Inflammatory macrophage treated with lipopolysaccharide for 1 hour (primary cell): ENCODE measurements around the gene EPM2A.
A peak's percentile ranks its signal among the peaks of the same experiment; 100 is the strongest.
"Not testable (repeated sequence)": the region's sequence is repeated elsewhere in the genome, so short reads cannot be mapped to it uniquely, and the experiment has no call there.

Source experiments
- DNase-seq, 2 donors: peaks; one replicate each; pipeline ENCODE4 v3.0.0-alpha.2; 2020 to 2022

Gene EPM2A

DNA sequence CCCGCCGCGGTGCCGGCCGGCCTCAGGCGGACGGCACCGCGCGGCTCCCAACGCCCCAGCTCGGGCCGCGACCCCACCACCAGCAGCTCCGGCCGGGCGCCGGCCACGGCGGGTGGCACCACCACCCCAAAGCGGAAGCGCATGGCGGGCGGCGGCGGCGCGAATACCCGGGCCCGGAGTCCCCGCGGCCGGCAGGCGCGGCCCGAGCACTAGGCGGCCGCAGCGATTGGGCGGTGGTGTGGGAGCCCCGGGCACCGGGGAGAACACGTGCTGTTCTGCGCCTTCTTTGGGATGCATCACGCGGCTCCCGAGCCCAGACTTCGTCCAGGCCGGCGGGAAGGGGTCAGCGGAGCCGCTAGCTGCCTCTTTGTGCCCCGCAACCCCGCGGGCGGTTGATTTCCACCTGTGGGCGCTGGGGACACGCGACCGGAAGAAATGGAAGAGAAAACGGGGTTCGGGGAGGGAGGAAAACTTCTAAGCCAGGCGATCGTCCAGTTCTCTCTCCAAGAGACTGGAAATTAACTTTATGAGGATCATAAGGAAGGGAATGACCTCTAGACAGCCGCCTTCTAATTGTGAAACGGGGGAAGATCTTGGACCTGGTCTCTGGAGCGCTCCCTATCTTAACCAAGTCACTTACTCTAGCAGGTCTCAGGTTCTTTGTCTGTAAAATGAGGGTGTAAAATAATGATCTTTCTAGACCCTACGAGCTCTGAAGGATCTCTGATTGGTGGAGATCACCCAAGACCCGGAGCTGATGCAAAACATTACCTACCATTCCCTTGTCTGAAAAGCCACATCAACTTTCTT is at the start of gene EPM2A:
Gene EPM2A (minus strand): TSS at position 165 of the 810 bp plus-strand sequence. CDS start 22 bp downstream, at position 143.
- peak; percentile 71 to 72 for DNase-seq

DNA sequence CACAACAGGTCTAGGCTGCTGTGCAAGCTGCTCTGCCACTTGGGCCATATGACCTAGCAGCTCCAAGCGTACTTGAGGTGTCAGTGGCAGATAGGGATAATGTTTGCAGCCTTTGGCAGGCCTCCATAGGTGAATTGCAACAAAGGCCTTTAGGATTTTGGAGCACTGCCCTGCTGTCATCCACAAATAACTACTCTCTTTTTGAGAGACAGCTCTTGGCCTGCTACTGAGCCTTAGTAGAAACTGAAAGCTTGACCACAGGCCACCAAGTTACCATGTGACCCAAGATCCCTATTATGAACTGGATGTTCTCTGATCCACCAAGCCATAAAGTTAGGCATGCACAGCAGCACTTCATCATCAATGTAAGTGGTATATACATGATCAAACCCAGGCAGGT is 49.4 kb upstream of the EPM2A start:
- DNase-seq, result no peak

DNA sequence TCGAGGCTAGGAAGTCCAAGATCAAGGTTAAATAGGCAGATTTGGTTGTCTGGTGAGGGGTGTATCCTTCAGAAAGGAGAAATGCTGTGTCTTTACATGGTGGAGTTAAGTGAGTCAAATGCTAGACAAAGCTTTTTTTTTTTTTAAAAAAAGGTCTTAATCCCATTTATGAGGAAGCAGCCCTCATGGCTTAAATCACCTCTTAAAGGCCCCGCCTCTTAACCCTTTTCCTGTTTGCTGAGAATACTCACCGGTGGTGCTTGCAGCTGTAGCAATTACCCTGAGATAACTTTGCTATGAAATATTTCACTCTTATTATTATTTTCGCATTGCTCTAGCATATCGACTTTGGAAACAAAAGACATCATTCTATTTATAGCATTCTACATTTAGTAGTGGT is 48.5 kb upstream of the EPM2A start:
- DNase-seq, result no peak

DNA sequence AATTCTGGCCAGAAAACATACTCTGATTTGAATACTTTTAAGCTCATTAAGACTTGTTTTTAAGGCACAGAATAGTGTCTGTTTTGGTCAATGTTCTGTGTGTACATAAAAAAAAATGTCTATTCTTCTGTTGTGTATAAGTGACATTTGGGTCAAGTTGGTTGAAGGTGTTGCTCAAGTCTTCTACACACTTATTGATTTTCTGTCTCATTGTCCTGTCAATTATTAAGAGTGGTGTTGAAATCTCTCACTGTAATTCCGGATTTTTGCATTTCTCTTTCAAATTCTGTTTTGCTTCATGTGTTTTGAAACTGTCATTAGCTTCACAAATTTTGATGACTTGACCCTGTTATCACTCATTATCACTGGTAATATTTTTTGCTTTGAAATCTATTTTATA is 37.5 kb upstream of the EPM2A start:
- DNase-seq, result no peak

DNA sequence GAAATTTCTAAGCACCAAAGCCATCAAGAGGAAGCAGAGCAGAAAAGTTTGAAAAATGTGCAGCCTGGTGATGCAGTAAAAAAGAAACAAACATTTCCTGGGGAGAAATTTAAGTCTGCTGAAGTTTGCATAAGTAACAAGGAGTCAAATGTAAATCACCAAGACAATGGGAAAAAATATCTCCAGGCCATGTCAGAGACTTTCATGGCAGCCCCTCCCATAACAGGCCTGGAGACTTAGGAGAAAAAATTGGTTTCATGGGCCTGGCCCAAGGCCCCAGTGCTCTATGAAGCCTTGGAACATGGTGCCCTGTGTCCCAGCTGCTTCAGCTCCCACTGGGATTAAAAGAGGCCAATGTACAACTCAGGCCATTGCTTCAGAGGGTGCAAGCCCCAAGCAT is 30.1 kb upstream of the EPM2A start:
- DNase-seq, result no peak

DNA sequence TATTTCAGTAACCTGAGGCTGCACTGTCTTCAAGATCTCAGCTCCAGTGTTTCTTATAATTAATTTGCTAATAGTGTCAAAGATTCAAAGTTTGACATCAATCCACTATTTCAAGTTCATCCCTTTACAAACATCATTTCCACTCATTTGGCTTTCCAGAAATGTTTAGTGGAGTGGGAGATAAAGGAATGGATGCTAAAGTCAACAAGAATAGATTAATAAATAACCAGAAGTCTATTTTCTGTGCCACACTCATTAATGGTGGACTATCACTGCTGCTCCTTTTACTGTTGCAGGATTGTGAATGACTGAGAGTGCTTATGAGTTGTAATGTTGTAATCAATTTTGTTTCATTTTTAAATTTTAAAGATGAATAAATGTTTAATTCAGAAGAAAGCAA is 28.4 kb upstream of the EPM2A start:
- DNase-seq, result no peak

DNA sequence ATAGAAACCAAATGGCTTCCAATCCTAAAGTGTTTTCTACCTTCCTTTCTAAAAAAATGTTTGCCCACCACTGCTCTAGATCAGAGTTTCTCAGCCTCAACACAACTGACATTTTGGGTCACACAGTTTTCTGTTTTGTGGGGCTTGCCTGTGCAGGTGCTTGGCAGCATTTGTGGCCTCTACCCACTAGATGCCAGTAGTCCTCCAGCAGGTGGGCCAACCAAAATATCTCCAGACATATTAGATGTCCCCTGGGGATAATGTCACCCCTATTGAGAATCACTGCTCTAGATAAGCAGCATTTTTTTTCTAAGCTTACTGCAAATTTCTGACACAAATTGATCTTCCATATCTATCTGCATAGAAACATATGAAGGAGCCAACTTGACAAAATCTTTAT is 26.3 kb upstream of the EPM2A start:
- DNase-seq, result no peak

DNA sequence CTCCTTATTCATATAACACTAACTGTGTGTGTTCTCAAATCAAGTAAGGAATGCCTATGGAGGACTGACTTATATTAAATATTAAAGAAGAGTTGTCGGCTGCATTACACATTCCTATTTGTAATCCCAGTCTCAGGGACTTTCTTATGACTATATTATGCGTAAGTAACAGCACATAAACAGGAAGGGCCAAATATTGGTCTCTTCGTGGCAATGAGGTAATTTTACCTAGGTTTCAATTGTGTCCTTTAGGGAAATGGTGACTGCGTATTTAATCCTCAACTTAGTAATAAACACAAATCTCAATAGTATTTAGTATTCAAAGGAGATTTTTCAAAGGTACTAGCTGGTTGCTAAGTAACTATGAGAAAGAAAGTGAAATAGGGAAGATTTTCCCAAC is 22.8 kb upstream of the EPM2A start:
- peak; percentile 18 to 42 for DNase-seq

DNA sequence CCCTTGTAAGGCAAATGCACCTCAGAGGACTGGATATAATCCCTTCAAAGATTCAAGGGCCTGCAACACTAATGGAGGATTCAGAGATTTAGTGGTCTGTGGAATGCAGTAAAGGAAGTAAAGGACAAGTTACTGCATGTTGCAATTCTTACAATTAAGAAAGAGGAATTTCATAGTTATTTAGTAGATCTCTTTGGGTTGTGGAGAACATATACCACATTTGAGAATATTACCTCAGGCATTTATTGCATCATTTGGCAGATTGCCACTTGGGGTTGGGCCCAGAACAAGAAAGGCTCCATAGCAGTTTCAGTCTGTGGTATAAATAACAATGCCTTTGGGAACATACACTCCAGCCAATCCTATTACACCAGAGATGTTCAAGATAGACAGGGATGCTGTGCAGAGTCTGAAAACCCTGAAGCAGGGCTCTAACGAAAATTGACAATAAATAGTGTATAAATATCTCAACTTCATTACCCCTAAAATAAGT is 20.9 kb upstream of the EPM2A start:
- peak; percentile 68 to 96 for DNase-seq

DNA sequence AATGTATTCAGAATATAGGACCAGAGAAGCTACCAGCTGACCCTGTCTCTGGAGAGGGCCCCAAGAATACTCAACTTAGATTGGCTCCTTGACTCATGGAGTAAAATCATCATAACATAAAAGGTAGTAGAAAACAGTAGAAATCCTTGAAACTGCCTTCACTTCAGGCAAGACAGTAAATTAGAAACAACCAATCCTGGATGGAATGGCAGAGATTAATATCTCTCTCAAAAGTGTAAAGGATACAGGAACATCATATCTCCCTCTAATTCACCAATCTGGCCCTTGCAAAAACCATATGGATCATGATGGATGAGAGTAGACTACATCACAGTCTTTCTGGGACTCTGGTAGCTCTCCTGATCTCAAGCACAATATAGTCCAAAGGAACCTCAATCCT is 20.4 kb upstream of the EPM2A start:
- no peak for DNase-seq

DNA sequence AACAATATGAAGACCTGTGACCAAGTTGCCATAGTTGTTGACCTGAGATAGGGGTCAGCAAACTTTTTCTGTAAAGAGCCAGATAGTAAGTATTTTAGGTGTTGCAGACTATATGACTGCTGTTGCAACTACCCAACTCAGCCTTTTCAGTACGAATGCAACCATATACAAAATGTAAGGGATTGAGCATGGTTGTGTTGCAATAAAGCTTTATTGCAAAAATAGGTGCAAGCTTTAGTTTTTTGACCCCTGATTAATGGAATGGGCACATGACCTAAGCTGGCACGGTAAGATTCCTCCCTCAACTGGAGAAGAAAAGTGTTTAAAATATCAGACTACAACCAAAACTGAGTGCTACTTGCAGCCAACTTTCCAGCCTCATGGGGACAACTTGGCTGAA is 17.3 kb upstream of the EPM2A start:
- DNase-seq, result no peak

DNA sequence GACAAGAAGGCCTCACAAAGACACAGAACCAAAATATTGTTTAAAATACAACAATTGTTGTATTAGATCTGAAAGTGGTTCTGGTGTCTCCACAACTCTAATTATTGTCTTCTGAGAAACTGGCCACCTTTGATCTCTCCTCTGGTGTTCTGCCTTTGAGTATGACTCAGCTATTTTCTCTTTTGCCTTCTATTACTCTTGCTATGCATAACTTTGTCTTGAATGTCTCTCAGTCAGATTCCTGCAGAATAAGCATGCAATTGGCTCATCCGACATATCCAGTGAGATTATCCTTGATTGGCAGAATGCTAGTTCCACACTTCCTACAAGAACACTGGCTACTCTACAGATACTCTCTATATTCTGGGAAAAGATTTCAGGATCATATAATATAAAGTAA is 14.3 kb upstream of the EPM2A start:
- peak in 1 of 2 donors; percentile 24 for DNase-seq

DNA sequence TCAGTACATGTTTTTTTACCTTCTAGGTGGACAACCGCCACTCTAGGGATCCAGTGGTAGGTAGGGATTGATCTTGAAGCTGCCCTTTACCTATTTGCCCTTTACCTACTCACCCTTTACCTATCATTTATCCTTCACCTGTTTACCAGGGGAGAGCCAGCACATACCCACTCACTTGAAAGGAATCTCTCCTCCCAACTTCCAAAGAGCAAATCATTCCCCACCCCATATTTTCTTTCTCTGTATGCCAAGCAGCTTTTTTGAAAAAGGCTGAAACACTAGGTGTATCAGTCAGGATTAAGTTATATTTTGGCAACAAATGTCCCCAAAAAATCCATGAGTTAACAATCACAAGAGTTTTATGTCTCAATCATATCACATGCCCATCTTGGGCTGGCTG is 10.5 kb upstream of the EPM2A start:
- no peak for DNase-seq

DNA sequence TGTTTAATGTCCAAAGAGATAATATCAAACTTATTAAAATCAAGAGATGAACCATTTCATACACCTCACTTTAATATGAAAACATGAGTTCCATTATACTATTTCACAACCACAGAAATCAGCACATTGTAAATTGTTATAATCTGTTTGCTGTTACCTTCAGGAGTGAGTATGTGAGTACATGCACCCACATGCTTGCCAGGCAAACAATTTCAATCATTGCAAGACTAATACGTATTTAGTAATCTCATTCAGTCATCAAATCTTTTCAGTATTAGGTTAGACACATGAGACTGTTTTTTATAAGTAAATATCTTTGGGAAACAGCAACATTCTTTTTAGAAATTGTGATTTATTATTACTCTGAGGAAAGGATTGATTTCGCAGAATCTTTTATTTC is 9.3 kb upstream of the EPM2A start:
- DNase-seq, result no peak

DNA sequence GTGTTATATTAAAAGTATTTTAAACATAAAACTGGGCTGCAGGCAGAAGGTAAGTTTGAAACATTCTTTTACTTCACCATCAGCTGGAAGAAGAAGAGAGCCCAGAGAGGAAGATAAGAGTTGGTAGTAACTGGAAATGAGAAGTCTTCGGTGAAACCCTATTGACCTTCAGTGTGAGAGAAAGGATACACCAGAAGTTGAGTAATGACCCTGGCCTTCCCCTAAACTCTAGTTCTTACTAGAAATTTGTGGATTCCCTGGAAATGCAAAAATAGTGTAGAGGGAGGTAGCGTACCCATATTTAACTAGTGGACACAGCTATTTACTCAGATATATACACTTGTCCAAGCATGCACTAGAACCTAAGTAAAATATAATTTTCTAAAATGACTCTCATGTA is 8.0 kb upstream of the EPM2A start:
- DNase-seq, result peak; percentile 50 to 64

DNA sequence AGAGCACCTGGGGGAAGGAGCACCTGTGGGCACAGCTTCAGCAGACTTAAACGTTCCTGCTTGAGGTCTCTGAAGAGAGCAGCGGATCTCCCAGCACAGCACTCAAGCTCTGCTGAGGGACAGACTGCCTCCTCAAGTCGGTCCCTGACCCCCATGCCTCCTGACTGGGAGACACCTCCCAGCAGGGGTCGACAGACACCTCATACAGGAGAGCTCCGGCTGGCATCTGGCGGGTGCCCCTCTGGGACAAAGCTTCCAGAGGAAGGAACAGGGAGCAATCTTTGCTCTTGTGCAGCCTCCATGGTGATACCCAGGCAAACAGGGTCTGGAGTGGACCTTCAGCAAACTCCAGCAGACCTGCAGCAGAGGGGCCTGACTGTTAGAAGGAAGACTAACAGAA is 7.2 kb upstream of the EPM2A start:
- not testable (repeated sequence) for DNase-seq

DNA sequence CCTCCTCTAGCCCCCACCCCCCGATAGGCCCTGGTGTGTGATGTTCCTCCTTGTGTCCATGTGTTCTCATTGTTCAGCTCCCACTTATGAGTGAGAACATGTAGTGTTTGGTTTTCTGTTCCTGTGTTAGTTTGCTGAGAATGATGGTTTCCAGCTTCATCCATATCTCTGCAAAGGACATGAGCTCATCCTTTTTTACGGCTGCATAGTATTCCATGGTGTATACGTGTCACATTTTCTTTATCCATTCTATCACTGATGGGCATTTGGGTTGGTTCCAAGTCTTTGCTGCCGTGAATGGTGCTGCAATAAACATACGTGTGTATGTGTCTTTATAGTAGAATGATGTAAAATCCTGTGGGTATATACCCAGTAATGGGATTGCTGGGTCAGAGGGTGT is 4.4 kb upstream of the EPM2A start:
- DNase-seq, result not testable (repeated sequence)

DNA sequence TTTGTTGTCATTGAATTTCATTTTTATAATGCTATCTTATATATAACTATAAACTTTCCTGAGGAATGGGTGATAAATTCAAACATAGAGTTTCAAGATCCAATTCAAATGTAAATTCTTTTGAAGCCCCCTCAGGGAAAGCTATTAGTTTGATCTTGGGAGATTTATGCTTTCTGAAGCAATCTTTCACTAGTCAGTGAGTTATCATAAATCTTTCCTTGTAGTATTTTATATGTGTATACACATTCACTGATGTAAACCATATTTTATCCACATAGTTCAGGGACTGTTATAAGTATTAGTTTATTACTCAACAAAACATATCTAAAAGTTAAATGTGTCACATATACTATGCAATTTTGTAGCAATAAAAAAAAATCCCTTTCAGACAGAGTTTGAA is 2.9 kb upstream of the EPM2A start:
- no peak for DNase-seq

DNA sequence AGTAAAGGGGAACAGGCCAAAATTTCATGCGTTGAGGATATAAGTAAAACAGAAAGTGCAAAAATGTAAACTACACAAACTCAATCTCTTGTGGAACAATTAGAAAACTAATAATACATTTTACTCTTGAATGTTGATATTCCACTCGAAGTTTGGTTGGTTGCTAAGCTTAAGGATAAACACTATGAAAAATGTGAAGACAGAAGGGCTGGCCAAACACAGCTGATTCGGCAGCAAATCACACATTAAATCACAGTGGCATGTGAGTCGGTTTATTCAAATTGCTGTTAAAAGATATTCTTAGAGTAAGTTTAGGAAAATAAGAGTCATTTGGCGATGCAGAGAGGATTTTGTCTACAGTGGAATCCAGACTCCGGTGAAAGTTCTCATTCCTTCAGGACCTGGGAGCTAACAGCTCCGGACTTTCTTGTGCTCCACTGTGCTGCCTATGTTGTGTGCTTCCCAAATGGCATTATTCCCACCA is 1.4 kb upstream of the EPM2A start:
- DNase-seq, result no peak

DNA sequence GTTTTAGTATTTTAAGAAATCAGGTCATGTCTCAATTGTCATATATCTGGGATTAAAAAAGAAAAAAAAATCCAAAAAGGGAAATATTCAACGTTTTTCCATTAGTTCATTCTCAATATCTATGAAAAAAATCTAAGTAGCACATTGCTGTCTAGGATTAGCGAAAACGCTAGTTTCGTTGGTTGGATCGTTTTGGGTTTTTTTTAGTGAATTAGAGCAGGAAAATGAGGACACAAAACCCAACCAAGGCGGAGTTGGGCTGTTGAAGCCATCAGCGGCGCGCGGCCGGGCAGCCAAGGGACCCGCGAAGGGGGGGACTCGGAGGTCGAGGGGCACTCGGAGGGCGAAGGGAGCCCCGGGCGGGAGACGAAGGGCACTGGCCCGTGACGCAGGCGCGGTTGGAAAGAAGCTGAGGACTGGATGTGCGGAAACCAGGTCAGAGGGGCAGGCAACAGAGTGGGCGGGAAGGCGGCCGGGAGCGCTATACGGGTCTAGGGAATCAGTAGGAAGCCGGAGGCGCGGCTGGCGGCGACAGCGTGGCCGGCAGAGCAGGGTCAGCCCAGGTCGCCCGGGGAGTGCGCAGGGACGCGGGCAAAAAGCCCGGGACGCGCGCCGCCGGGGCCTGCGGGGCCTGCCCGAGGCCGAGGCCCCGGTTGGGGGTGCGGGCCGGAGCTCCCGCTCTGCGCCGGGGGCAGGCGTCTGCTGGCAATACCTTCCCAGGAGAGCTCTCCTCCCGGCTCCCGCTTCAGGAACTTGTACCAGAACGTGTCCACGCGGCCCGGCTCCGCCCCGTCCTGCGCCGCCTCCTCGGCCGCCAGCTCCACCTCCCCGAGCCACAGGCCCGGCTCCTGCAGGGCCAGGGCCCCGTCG is 599 bp downstream of the EPM2A start:
- DNase-seq, result peak; percentile 72 to 83

DNA sequence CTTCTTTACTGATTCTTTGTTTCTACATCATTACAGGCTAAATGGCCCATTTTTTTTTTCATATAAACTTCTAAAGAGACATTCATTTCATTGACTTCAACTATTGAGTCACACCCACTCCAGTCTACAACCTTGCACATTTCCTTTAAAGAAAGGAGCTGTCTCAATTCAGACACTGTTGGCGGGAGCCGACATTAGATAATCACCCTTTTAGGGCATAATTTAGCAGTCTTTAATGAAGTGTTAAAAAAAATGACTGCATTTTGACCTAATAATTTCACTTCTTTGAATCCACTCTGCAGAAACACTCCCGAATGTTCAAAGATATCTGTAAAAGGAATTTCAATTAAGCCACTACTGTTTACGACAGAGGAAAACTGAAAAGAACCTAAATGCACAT is 1.5 kb downstream of the EPM2A start:
- no peak for DNase-seq

DNA sequence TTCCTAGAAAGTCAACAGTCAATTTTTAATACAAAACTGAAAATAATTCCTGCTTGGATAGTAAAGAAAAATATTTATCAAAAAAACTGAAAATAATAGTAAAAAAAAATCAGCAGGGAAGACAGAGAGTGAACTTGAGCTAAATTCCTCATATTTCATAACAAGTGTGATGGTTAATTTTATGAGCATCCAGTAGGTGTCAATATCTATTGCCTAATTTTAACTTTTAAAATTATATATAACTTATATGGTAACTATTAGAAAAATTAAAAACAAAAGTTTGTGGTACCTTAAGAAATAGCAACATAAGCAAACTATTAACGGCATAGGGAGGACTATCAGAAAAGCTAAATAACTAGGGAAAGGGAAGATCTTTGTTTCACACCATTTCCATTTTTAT is 2.1 kb downstream of the EPM2A start:
- DNase-seq, result no peak

DNA sequence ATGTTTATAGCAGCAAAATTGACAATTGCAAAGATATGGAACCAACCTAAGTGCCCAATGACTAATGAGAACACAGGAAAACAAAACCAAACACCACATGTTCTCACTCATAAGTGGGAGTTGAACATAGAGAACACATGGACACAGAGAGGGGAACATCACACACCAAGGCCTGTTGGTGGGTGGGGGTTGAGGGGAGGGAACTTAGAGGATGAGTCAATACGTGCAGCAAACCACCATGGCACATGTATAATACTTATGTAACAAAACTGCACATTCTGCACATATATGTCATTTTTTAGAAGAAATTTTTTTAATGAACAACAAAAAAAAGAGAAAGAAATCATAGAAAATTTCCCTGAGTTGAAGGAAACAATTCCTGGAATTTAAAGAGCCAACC is 3.9 kb downstream of the EPM2A start:
- no peak for DNase-seq

DNA sequence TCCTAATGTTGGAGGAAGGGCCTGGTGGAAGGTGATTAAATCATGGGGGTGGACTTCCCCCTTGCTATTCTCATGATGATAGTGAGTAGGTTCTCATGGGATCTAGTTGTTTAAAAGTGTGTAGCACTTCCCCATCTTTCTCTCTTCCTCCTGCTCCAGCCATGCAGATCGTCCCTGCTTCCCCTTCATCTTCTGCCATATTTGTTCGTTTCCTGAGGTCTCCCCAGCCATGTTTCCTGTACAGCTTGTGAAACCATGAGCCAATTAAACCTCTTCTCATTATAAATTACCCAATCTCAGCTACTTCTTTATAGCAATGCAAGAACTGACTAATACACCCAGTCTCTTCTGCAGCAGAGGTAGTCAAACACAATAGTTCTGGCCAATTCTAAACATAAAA is 5.4 kb downstream of the EPM2A start:
- no peak for DNase-seq
